Activated T-cell treated with anti-CD3 and anti-CD28 coated beads, Interleukin-2, amount 50 U/mL, for 1 hour (primary cell): Measurements from ENCODE around the gene SERINC2.
"Not testable (repeated sequence)": the region's sequence is repeated elsewhere in the genome, so short reads cannot be mapped to it uniquely, and the experiment has no call there.

Source experiments
- DNase-seq: peaks from one replicate; pipeline ENCODE4 v3.0.0-alpha.2; 2020

The SERINC2 gene

DNA sequence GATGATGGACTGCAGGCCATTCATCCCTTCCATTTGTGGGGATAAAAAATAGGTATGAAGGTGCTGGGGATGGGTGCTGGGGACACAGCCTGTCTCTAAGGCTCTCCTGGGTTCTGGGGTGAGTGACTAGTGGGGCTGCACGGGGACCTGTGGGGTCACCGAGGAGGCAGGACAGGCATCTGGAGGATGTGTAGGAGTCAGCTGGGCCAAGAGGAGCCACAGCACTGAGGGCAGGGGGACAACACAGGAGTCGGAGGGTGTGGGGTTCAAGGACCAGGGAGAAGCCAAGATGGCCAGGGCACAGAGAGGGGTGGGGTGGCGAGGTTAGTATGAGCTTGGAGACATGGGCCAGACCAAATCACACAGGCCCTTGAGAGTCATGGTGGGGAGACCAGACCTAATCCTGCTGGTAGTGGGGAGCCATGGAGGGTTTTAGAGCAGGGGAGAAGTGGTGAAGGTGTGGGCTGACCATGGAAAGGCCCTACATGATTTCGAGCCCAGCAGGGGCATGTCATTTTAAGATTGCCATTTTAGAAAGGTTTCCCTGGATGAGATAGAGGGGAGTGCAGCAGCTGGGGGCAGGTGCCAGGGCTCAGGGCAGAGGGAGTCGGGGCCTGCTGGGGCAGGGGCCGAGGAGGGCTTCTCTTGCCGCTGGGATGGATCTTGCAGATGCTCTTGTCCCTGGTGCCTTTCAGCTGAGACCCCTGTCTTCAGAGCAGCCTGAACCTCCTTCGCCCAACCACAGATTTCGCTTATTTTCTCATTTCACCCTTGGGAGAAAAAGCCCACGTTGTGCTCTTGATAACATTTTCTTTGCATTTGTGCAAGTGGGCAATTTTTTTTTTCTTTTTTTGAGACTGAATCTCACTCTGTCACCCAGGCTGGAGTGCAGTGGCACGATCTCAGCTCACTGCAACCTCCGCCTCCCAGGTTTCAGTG is 22.7 kb downstream of the SERINC2 start:
- DNase-seq: no peak

GRCh38 chr1:31436596-31437432 is 23.8 kb downstream of the SERINC2 start:
- DNase-seq: no peak

GRCh38 chr1:31437433-31438037 is 24.5 kb downstream of the SERINC2 start:
- no peak for DNase-seq

DNA sequence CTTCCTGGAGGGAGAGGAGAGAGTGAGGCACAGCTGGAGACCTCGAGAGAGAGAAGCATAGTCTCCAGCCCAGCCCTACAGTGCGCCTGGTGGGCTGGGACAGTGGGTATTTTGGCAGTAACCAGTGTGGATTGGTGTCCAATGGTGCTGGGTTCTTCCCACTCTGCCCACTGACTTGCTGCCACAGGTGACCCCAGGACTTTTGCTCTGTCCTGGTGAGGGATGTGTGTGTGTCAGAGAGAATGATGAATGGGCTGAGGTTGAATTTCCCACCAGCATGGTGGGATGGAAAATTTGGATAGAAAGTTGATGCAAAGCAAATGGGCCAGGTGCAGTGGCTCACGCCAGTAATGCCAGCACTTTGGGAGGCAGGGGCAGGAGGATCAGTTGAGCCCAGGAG is 26.3 kb downstream of the SERINC2 start:
- no peak for DNase-seq

DNA sequence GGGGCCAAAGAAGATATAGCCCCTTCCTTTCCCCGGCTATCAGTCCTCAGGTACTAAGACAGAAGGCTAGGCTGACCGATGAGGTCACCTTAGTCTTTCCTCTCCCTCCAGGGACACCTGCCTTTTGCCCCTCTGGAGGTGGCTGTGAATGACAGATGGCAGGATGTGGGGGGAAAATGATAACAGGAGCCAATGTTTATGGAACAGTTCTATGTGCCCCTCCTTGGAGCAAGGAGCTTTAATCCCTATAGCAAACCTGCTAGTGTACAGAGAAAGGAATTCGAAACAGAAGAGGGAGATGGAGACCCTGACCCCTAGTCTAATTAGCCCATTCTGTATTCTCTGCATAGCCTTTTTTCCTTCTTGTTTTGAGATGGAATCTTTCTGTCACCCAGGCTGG is 28.1 kb downstream of the SERINC2 start:
- DNase-seq: no peak

GRCh38 chr1:31441558-31441957 is 28.5 kb downstream of the SERINC2 start:
- DNase-seq: no peak

DNA sequence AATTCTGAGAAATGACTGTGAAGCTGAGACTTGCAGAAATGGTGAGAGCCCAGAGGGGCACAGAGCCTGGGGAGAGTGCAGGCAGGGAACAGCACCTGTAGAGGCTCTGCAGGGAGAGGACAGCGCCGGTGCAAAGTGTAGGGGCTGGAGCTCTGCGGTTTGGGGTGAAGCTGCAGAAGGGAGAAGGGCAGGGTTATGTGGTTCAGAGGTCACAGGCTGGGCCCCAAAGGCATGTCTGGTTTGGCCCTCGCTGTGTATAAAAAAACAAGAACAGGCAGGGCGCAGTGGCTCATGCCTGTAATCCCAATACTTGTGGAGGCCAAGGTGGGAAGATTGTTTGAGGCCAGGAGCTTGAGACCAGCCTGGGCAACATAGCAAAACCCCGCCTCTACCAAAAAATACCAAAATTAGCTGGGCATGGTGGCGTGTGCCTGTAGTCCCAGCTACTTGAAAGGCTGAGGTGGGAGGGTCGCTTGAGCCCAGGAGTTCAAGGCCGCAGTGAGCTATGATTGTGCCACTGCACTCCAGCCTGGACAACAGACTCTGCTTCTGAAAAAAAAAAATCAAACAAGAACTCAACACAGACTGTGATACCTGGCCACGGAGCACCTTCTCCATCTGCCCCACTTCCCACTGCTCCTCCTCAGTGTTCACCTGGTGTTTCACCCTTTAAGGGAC is 29.1 kb downstream of the SERINC2 start:
- DNase-seq: no peak

GRCh38 chr1:31442648-31442994 is 29.6 kb downstream of the SERINC2 start:
- no peak for DNase-seq

- no peak for DNase-seq
These were observed 30.7 kb downstream of the SERINC2 start for GRCh38 chr1:31443673-31444072.

GRCh38 chr1:31444725-31445448 is 31.9 kb downstream of the SERINC2 start:
- DNase-seq: no peak

GRCh38 chr1:31445951-31446350 is 32.9 kb downstream of the SERINC2 start:
- no peak for DNase-seq

GRCh38 chr1:31447210-31447609 is 34.2 kb downstream of the SERINC2 start:
- DNase-seq: no peak

- DNase-seq: no peak
These were observed 40.5 kb downstream of the SERINC2 start for GRCh38 chr1:31453384-31454079.

- no peak for DNase-seq
These were observed 45.4 kb downstream of the SERINC2 start for GRCh38 chr1:31458287-31458896.

DNA sequence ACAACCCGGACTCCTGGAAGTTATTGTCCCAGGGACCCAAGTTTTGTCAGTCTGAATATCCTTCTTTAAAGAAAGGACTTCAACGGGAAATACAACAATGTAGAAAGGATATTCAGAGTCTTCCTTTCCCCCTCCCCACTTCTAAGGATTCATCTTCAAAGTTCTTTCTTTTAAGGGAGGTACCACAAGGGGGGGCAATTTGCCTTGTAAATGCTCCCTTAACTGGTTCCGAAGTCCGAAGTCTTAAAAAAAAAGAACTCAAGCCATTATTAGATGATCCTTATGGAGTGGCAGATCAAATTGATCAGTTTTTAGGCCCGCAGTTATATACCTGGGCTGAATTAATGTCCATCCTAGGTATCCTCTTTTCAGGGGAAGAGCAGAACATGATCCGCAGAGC is 47.0 kb downstream of the SERINC2 start:
- no peak for DNase-seq

GRCh38 chr1:31467005-31467674 is 54.1 kb downstream of the SERINC2 start:
- no peak for DNase-seq

DNA sequence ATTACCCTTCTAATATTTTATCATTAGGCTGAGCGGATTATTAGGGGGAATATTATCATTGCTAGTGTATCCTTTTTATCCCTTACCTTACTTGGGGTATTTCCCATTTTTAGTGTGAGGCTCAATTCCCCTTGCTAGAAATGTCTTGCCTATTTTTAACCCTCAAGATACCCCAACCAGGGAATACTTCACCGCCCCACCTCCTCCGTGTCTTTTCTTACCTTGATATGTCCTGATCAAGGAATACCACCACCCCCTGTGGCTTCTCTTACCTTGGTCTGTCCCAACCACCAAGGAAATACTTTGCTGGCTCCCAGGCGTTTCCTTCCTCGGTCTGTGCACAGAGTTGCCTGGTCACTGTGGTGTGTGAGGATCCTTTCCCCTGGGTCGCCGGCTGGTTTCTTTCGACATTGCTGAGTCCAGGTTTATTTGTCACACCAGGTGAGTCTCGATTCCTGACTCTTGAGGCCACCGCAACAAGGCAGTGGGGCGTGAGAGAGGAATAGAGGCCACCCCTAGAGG is 57.8 kb downstream of the SERINC2 start:
- no peak for DNase-seq

DNA sequence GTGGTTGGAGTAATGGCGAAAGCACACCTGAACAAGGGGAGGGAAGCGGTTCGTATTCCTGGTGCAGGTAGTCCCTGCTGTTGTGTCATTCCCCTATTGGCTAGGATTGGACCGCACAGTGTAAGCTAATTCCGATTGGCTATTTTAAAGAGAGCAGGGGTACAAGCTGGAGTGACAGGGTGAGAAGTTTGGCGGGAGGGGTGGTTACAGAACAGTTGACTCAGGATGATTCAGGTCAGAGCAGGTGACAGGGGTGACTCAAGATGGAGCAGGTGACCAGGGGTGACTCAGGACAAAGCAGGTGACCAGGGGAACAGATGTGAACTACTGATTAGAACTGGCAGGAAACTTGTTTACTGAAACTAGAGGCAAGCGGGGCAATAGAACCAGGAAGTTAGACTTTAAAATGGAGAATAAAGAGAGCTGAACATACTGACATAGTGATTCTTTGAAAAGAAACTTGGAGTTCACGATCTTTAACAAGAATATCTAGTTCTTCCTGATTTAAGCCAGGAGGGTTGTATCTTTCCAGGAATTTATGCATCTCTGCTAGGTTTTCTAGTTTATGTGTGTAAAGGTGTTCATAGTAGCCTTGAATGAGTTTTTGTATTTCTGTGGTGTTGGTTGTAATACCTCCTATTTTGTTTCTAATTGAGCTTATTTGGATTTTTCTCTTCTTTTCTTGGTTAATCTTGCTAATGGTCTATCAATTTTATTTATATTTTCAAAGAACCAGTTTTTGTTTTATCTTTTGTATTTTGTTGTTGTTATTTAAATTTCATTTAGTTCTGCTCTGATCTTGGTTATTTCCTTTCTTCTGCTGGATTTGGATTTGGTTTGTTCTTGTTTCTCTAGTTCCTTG is 58.7 kb downstream of the SERINC2 start:
- not testable (repeated sequence) for DNase-seq

- DNase-seq: not testable (repeated sequence)
These were observed 59.3 kb downstream of the SERINC2 start for GRCh38 chr1:31472314-31472651.
